ENCODE results near the gene MYADML2.

MYADML2 gene

GRCh38 chr17:81978524-81979298, 31.7 kb upstream of the MYADML2 start:
- DNase-seq (ENCODE audit: low read depth in 3 of 3) = no peak

GRCh38 chr17:81977211-81977808, 30.3 kb upstream of the MYADML2 start, which contains the start of gene ASPSCR1:
TSS of gene ASPSCR1 (plus strand) at chr17:81977629. CDS start at chr17:81977647, 18 bp downstream.
- peak; percentile 82 to 90 (median 84) for DNase-seq (ENCODE audit: low read depth in 3 of 3)

GRCh38 chr17:81976332-81977210, 29.5 kb upstream of the MYADML2 start:
- peak in 1 of 3 experiments; percentile 29 for DNase-seq (ENCODE audit: low read depth in 3 of 3)

- no peak for DNase-seq (ENCODE audit: low read depth in 3 of 3)
Measured at GRCh38 chr17:81973432-81973831, 26.4 kb upstream of the MYADML2 start.

GRCh38 chr17:81968850-81969812, 22.1 kb upstream of the MYADML2 start:
- no peak for DNase-seq (ENCODE audit: low read depth in 3 of 3)

GRCh38 chr17:81968396-81968745, 21.3 kb upstream of the MYADML2 start:
- DNase-seq (ENCODE audit: low read depth in 3 of 3) = no peak

- DNase-seq (ENCODE audit: low read depth in 3 of 3) = peak; percentile 75 to 86 (median 85)
Measured at GRCh38 chr17:81967533-81968395, 20.7 kb upstream of the MYADML2 start.

GRCh38 chr17:81967244-81967532, 20.2 kb upstream of the MYADML2 start:
- DNase-seq (ENCODE audit: low read depth in 3 of 3) = no peak

GRCh38 chr17:81966343-81967243, 19.6 kb upstream of the MYADML2 start:
- DNase-seq (ENCODE audit: low read depth in 3 of 3) = no peak

GRCh38 chr17:81964081-81964849, 17.2 kb upstream of the MYADML2 start:
- no peak for DNase-seq (ENCODE audit: low read depth in 3 of 3)

GRCh38 chr17:81962499-81963441, 15.7 kb upstream of the MYADML2 start:
- no peak for DNase-seq (ENCODE audit: low read depth in 3 of 3)

GRCh38 chr17:81961521-81962498, 14.8 kb upstream of the MYADML2 start:
- no peak for DNase-seq (ENCODE audit: low read depth in 3 of 3)

GRCh38 chr17:81961087-81961511, 14.1 kb upstream of the MYADML2 start, which contains the start of gene NOTUM:
TSS of gene NOTUM (minus strand) at chr17:81961187. CDS start at chr17:81960909, 278 bp downstream.
- DNase-seq (ENCODE audit: low read depth in 3 of 3) = no peak

GRCh38 chr17:81960130-81960958, 13.3 kb upstream of the MYADML2 start:
- DNase-seq (ENCODE audit: low read depth in 3 of 3) = no peak

Data from stimulated activated CD4-positive, alpha-beta T cell treated with anti-CD3 and anti-CD28 coated beads, TNF-alpha, amount 100 ng/mL, for 4 hours (primary cell).